GM10248 (cell line): ENCODE data around the gene TEN1.

ENCODE experiments used
- CTCF ChIA-PET: fragments of 300-600 bp; sonication (Branson Sonifier 250); formaldehyde crosslinking; extraction: SDS; loops from one replicate; lab custom pipeline; 2021; ENCODE audit warnings: antibody characterized with exemption; lab: Yijun Ruan, JAX
- POLR2A ChIA-PET: fragments of 350-650 bp; sonication (Branson Sonifier 250); formaldehyde crosslinking; extraction: SDS; loops from one replicate; lab custom pipeline; 2020; ENCODE audit warnings: antibody characterized with exemption; lab: Yijun Ruan, JAX
- DNase-seq: peaks from one replicate; pipeline ENCODE4 v3.0.0; 2012; ENCODE audit errors: extremely low spot score
- CTCF ChIP-seq: IDR thresholded peaks from 2 replicates; pipeline ENCODE4 v1.5.1; 2012; ENCODE audit warnings: mild to moderate bottlenecking, low read depth; ENCODE audit errors: extremely low read depth, missing control alignments, control extremely low read depth

Gene TEN1

GRCh38 chr17:75983501-75984181, 4.6 kb downstream of the TEN1 start:
- POLR2A ChIA-PET, result no interaction called here
- TF ChIP-seq CTCF, result no peak
- CTCF ChIA-PET, result interaction anchor here (1.2 to 2.6 kb wide), 4 partner anchors 13 to 296 kb away, joined by 3 to 22 read pairs (median 11); partner anchors contain the start of gene CDK3
- no peak for DNase-seq

GRCh38 chr17:75985986-75986385, 6.9 kb downstream of the TEN1 start:
- TF ChIP-seq CTCF, result no peak
- no peak for DNase-seq
- POLR2A ChIA-PET, result no interaction called here
- CTCF ChIA-PET, result interaction anchor here (2.4 kb wide), 1 partner anchor 10 kb away, joined by 11 read pairs; no protein-coding TSS in a partner anchor

- CTCF ChIA-PET, result interaction anchor here (0.9 to 6.0 kb wide), 3 partner anchors 14 to 91 kb away, joined by 3 to 25 read pairs (median 6); partner anchors contain the start of genes CDK3 and TRIM65
Observed at GRCh38 chr17:75987041-75987440, 8.0 kb downstream of the TEN1 start.

GRCh38 chr17:75991396-75991795, 12.4 kb downstream of the TEN1 start:
- POLR2A ChIA-PET, result no interaction called here
- CTCF ChIA-PET, result interaction anchor here (0.9 to 6.0 kb wide), 6 partner anchors 9 to 130 kb away, joined by 4 to 25 read pairs (median 4); partner anchors contain the start of gene CDK3
- TF ChIP-seq CTCF, result no peak

More at GRCh38 chr17:75987041-75987440, 8.0 kb downstream of the TEN1 start:
- TF ChIP-seq CTCF, result no peak
- POLR2A ChIA-PET, result no interaction called here
- no peak for DNase-seq

GRCh38 chr17:75994802-75995370, 15.8 kb downstream of the TEN1 start:
- no peak for DNase-seq
- no peak for TF ChIP-seq CTCF
- POLR2A ChIA-PET, result no interaction called here
- CTCF ChIA-PET, result interaction anchor here (0.8 to 17.8 kb wide), 5 partner anchors 9 to 90 kb away, joined by 3 to 266 read pairs (median 10); partner anchors contain the start of gene MRPL38

More at GRCh38 chr17:75991396-75991795, 12.4 kb downstream of the TEN1 start:
- no peak for DNase-seq

GRCh38 chr17:75995385-75995925, 16.4 kb downstream of the TEN1 start:
- DNase-seq, result no peak
- no peak for TF ChIP-seq CTCF
- POLR2A ChIA-PET, result no interaction called here
- CTCF ChIA-PET, result interaction anchor here (1.8 to 17.8 kb wide), 4 partner anchors 11 to 90 kb away, joined by 5 to 266 read pairs (median 10); partner anchors contain the start of gene MRPL38
